HEK293 (cell line): ENCODE data around the gene CHD1L.

ENCODE experiments used
- BCL11A ChIP-seq: fragments of 450-650 bp; formaldehyde crosslinking; IDR thresholded peaks from 2 replicates; pipeline ENCODE4 v1.5.1; 2016; ENCODE audit warnings: low read depth, missing biosample characterization, missing genetic modification characterization
- REPIN1 ChIP-seq: fragments of 450-650 bp; formaldehyde crosslinking; IDR thresholded peaks from 2 replicates; pipeline ENCODE4 v1.5.1; 2017; ENCODE audit warnings: missing biosample characterization, missing genetic modification characterization, low read depth
- SALL2 ChIP-seq: fragments of 450-650 bp; formaldehyde crosslinking; IDR thresholded peaks from 2 replicates; pipeline ENCODE4 v1.5.0; 2017; ENCODE audit warnings: missing biosample characterization, mild to moderate bottlenecking, missing genetic modification characterization, borderline replicate concordance
- SP2 ChIP-seq: fragments of 450-650 bp; formaldehyde crosslinking; IDR thresholded peaks from 2 replicates; pipeline ENCODE4 v1.5.1; 2016; ENCODE audit warnings: missing biosample characterization, missing genetic modification characterization
- ZBTB8A ChIP-seq: fragments of 450-650 bp; formaldehyde crosslinking; IDR thresholded peaks from 2 replicates; pipeline ENCODE4 v1.5.1; 2016; ENCODE audit warnings: missing biosample characterization, missing genetic modification characterization
- ZNF274 ChIP-seq, 2 experiments: fragments of 200-500 bp in 1 of 2; fragments of 450-650 bp in 1 of 2; sonication (Bioruptor generic) in 1 of 2; formaldehyde crosslinking in 1 of 2; IDR thresholded peaks; 2 replicates each; pipeline versions ENCODE4 v1.5.1 to v1.6.1; 2014 to 2016; ENCODE audit warnings: borderline replicate concordance in 1 of 2, inconsistent platforms in 1 of 2, low read length in 1 of 2, missing biosample characterization in 1 of 2, missing genetic modification characterization in 1 of 2
- ZNF510 ChIP-seq: fragments of 450-650 bp; formaldehyde crosslinking; IDR thresholded peaks from 2 replicates; pipeline ENCODE4 v1.5.1; 2018; ENCODE audit warnings: mild to moderate bottlenecking, missing genetic modification characterization, missing biosample characterization; ENCODE audit not compliant: insufficient replicate concordance
- ZNF529 ChIP-seq: fragments of 450-650 bp; formaldehyde crosslinking; IDR thresholded peaks from 2 replicates; pipeline ENCODE4 v1.5.1; 2017; ENCODE audit warnings: missing genetic modification characterization, missing biosample characterization; ENCODE audit not compliant: insufficient replicate concordance
- TF ChIP-seq, protein P1 (sequence below): fragments of 450-650 bp; formaldehyde crosslinking; IDR thresholded peaks from 2 replicates; pipeline ENCODE4 v1.5.1; 2016; ENCODE audit warnings: missing biosample characterization, missing genetic modification characterization, low read depth
- TF ChIP-seq, protein P2 (sequence below): fragments of 450-650 bp; formaldehyde crosslinking; IDR thresholded peaks from 2 replicates; pipeline ENCODE4 v1.5.1; 2016; ENCODE audit warnings: missing biosample characterization, missing genetic modification characterization
- TF ChIP-seq, protein P3 (sequence below): fragments of 450-650 bp; formaldehyde crosslinking; IDR thresholded peaks from 2 replicates; pipeline ENCODE4 v1.5.1; 2016; ENCODE audit warnings: missing biosample characterization, missing genetic modification characterization, borderline replicate concordance

DNA sequence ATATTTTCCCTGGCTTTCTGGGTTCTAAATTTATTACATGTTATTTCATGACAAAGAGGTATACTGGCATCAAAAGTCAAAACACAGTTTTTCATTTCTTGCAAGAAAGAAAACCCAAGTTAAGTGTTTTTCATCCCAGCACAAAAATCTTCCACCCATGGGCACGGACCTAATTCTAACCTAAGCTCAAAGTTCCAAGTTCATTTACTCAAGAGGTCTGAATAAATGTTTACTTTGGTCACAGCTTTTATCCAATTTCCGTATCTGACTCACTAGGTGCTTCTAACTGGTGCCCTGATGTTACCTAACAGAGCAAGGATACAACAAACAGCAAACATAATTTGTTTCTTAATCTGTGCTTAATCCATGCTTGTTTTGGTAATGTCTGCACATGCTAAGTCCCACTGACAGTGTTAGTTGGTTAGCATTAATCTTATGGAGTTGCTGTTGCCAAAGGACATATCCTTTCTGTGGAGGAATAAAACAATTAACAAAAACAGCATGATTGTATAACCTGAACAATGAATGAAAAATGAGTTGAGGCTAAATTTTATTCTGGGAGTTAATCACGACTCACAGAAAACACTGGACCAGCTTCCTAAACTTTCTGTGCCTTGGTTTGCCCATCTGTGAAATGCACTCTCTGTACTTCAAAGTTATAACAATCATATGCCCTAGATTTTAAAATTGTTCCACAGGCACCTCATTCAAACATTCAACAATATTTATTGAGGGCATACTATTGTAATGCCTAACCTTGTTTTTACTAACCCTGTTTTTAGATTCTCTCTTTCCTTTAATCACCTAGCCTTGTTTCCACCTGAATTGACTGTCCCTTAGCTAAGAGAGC, 4.2 kb upstream of the CHD1L start:
- TF ChIP-seq, protein P1, sequence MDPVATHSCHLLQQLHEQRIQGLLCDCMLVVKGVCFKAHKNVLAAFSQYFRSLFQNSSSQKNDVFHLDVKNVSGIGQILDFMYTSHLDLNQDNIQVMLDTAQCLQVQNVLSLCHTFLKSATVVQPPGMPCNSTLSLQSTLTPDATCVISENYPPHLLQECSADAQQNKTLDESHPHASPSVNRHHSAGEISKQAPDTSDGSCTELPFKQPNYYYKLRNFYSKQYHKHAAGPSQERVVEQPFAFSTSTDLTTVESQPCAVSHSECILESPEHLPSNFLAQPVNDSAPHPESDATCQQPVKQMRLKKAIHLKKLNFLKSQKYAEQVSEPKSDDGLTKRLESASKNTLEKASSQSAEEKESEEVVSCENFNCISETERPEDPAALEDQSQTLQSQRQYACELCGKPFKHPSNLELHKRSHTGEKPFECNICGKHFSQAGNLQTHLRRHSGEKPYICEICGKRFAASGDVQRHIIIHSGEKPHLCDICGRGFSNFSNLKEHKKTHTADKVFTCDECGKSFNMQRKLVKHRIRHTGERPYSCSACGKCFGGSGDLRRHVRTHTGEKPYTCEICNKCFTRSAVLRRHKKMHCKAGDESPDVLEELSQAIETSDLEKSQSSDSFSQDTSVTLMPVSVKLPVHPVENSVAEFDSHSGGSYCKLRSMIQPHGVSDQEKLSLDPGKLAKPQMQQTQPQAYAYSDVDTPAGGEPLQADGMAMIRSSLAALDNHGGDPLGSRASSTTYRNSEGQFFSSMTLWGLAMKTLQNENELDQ (tag by site-specific recombination) = no peak
- TF ChIP-seq, protein P2, sequence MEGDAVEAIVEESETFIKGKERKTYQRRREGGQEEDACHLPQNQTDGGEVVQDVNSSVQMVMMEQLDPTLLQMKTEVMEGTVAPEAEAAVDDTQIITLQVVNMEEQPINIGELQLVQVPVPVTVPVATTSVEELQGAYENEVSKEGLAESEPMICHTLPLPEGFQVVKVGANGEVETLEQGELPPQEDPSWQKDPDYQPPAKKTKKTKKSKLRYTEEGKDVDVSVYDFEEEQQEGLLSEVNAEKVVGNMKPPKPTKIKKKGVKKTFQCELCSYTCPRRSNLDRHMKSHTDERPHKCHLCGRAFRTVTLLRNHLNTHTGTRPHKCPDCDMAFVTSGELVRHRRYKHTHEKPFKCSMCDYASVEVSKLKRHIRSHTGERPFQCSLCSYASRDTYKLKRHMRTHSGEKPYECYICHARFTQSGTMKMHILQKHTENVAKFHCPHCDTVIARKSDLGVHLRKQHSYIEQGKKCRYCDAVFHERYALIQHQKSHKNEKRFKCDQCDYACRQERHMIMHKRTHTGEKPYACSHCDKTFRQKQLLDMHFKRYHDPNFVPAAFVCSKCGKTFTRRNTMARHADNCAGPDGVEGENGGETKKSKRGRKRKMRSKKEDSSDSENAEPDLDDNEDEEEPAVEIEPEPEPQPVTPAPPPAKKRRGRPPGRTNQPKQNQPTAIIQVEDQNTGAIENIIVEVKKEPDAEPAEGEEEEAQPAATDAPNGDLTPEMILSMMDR (tag by site-specific recombination) = no peak
- no peak for TF ChIP-seq ZNF274 (IDR thresholded peaks at IDR 0.05; ENCODE audit: low read length)
- no peak for TF ChIP-seq ZNF274 (tag by site-specific recombination; IDR thresholded peaks at IDR 0.05; ENCODE audit: borderline replicate concordance)
- TF ChIP-seq SP2 = no peak
- no peak for TF ChIP-seq ZNF529 (tag by site-specific recombination)
- no peak for TF ChIP-seq ZNF510 (tag by site-specific recombination)
- no peak for TF ChIP-seq BCL11A (tag by site-specific recombination)
- TF ChIP-seq REPIN1 (tag by site-specific recombination) = no peak
- TF ChIP-seq, protein P3, sequence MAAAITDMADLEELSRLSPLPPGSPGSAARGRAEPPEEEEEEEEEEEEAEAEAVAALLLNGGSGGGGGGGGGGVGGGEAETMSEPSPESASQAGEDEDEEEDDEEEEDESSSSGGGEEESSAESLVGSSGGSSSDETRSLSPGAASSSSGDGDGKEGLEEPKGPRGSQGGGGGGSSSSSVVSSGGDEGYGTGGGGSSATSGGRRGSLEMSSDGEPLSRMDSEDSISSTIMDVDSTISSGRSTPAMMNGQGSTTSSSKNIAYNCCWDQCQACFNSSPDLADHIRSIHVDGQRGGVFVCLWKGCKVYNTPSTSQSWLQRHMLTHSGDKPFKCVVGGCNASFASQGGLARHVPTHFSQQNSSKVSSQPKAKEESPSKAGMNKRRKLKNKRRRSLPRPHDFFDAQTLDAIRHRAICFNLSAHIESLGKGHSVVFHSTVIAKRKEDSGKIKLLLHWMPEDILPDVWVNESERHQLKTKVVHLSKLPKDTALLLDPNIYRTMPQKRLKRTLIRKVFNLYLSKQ (tag by site-specific recombination) = no peak
- no peak for TF ChIP-seq ZBTB8A (tag by site-specific recombination)
- TF ChIP-seq SALL2 (tag by site-specific recombination) = no peak
